Keratinocyte (primary cell): Measurements from ENCODE around the gene GPR26. TPM values are rescaled to one million over a fixed set of nuclear protein-coding genes. Genes with fewer than 3 reads are reported as not detected.

ENCODE experiments used
- DNase-seq: peaks from one replicate; pipeline ENCODE4 v3.0.0-alpha.2; 2011; ENCODE audit warnings: low read depth, missing footprints, low spot score
- FAIRE-seq: peaks from 2 replicates; lab custom pipeline; 2011; peaks lifted over from hg19 to GRCh38; lab: Jason Lieb, UNC
- H2AFZ ChIP-seq: 2 replicates; pipeline ENCODE4 v1.6.0; 2012; ENCODE audit warnings: low read length, control low read depth, inconsistent platforms; ENCODE audit not compliant: control insufficient read depth
- H3K27ac ChIP-seq: 2 replicates; pipeline ENCODE4 v1.5.1; 2011; ENCODE audit warnings: low read length; ENCODE audit not compliant: control insufficient read depth, insufficient read depth
- H3K27me3 ChIP-seq: 3 replicates; pipeline ENCODE4 v1.6.0; 2011; ENCODE audit warnings: low read length; ENCODE audit not compliant: control insufficient read depth, insufficient read depth; ENCODE audit errors: extremely low read depth
- H3K36me3 ChIP-seq, 2 experiments: 2 replicates in 1 of 2; 3 replicates in 1 of 2; pipeline ENCODE4 v1.5.1; 2011; ENCODE audit warnings: low read length in 2 of 2, mild to moderate bottlenecking in 1 of 2; ENCODE audit not compliant: control insufficient read depth in 2 of 2, insufficient read depth in 2 of 2; ENCODE audit errors: extremely low read depth in 1 of 2
- H3K4me1 ChIP-seq: 3 replicates; pipeline ENCODE4 v1.5.1; 2011; ENCODE audit warnings: low read length; ENCODE audit not compliant: control insufficient read depth, insufficient read depth; ENCODE audit errors: extremely low read depth
- H3K4me2 ChIP-seq: 3 replicates; pipeline ENCODE4 v1.6.0; 2011; ENCODE audit warnings: low read depth, low read length; ENCODE audit not compliant: control insufficient read depth, insufficient read depth; ENCODE audit errors: extremely low read depth
- H3K4me3 ChIP-seq, 3 experiments: fragments of 200-600 bp in 1 of 3; sonication (generic) in 1 of 3; 2 replicates in 2 of 3; 3 replicates in 1 of 3; pipeline ENCODE4 v1.5.1; 2011 to 2016; ENCODE audit warnings: low read length in 3 of 3, mild to moderate bottlenecking in 3 of 3, control low read depth in 2 of 3, inconsistent platforms in 1 of 3, low read depth in 1 of 3, mixed read lengths in 1 of 3, mixed run types in 1 of 3, moderate library complexity in 1 of 3; ENCODE audit not compliant: control insufficient read depth in 2 of 3, insufficient read depth in 2 of 3; ENCODE audit errors: extremely low read depth in 1 of 3
- H3K79me2 ChIP-seq: 2 replicates; pipeline ENCODE4 v1.6.0; 2012; ENCODE audit warnings: low read length; ENCODE audit not compliant: control insufficient read depth, insufficient read depth
- H3K9ac ChIP-seq: 3 replicates; pipeline ENCODE4 v1.6.0; 2011; ENCODE audit warnings: low read length; ENCODE audit not compliant: control insufficient read depth, insufficient read depth; ENCODE audit errors: extremely low read depth
- H3K9me1 ChIP-seq: 3 replicates; pipeline ENCODE4 v1.6.0; 2011; ENCODE audit warnings: low read length; ENCODE audit not compliant: control insufficient read depth, insufficient read depth; ENCODE audit errors: extremely low read depth
- H3K9me3 ChIP-seq: 2 replicates; pipeline ENCODE4 v1.5.1; 2012; ENCODE audit warnings: low read depth, low read length; ENCODE audit not compliant: control insufficient read depth
- H4K20me1 ChIP-seq: 3 replicates; pipeline ENCODE4 v1.6.0; 2011; ENCODE audit warnings: low read length; ENCODE audit not compliant: control insufficient read depth, insufficient read depth; ENCODE audit errors: extremely low read depth
- CTCF ChIP-seq, 3 experiments: IDR thresholded peaks in 1 of 3; conservative IDR thresholded peaks in 1 of 3; optimal IDR thresholded peaks in 1 of 3; 2 replicates in 2 of 3; 3 replicates in 1 of 3; pipeline versions ENCODE3 to v1.5.1; 2011; ENCODE audit warnings: low read length in 3 of 3, mild to moderate bottlenecking in 3 of 3, moderate library complexity in 2 of 3, control low read depth in 1 of 3, inconsistent platforms in 1 of 3; ENCODE audit not compliant: insufficient read depth in 2 of 3; ENCODE audit errors: extremely low read depth in 1 of 3
- EZH2 ChIP-seq: IDR thresholded peaks from one replicate; pipeline ENCODE4 v1.6.1; 2012; ENCODE audit warnings: inconsistent platforms, mild to moderate bottlenecking, low read length, moderate library complexity
- dilution Hi-C: fragments of 300-500 bp; cut with MboI; formaldehyde crosslinking; loops from one replicate; pipeline ENCODE4 v1.7.0; 2020; ENCODE audit warnings: low sequenced_read_pairs; ENCODE audit not compliant: extremely low pct_ligation_motif_present
- polyA plus RNA-seq, 5 experiments: library from polyadenylated mRNA; depleted of rRNA in 3 of 5; stranded (reverse) in 3 of 5; stranded (forward) in 1 of 5; unstranded in 1 of 5; fragments of >200 nt; gene quantifications; 1 replicate in 1 of 5; 2 replicates in 3 of 5; 3 replicates in 1 of 5; pipeline versions ENCODE4 v1.2.1 to v1.2.3, GENCODE V29; 2011 to 2012; ENCODE audit warnings: missing spikeins in 2 of 5, low read depth in 1 of 5, low replicate concordance in 1 of 5

The GPR26 gene
- polyA plus RNA-seq, 1 donor (not counting 4 experiments of a cell fraction or from before 2014, with no cell fraction given), result not detected

- H3K36me3 ChIP-seq, result no peaks in the 10 kb centered on the region
- H3K27ac ChIP-seq, result no peak overlapping the region
- no peak overlapping the region for H3K4me3 ChIP-seq
- no peaks in the 10 kb centered on the region for H3K9me3 ChIP-seq
- TF ChIP-seq CTCF (optimal IDR thresholded peaks at IDR 0.05 in 1 of 3, IDR thresholded peaks at IDR 0.05 in 1 of 3, conservative IDR thresholded peaks at IDR 0.05 in 1 of 3; ENCODE audit: extremely low read depth in 1 of 3, insufficient read depth in 2 of 3, low read length in 3 of 3) (no peak), EZH2 (no peak)
- FAIRE-seq (no peak), DNase-seq (no peak)
- no peaks in the 10 kb centered on the region for H3K9me1 ChIP-seq
- H3K4me2 ChIP-seq, result no peak overlapping the region
- no peak overlapping the region for H3K9ac ChIP-seq
- H3K27me3 ChIP-seq, result no peaks in the 10 kb centered on the region
- H3K4me1 ChIP-seq, result no peaks in the 10 kb centered on the region
- H3K79me2 ChIP-seq, result no peaks in the 10 kb centered on the region
- no peak overlapping the region for H2AFZ ChIP-seq
- dilution Hi-C loops, result no loop called here
- H4K20me1 ChIP-seq, result no peaks in the 10 kb centered on the region
Observed at GRCh38 chr10:123645016-123645415, 21.1 kb upstream of the GPR26 start.

GRCh38 chr10:123645615-123646014, 20.5 kb upstream of the GPR26 start:
- Histone ChIP-seq H3K27me3 (no peaks in the 10 kb centered on the region), H3K36me3 (no peaks in the 10 kb centered on the region)
- no peak for FAIRE-seq

More at GRCh38 chr10:123645615-123646014, 20.5 kb upstream of the GPR26 start:
- H3K4me2 ChIP-seq, result no peak overlapping the region
- H4K20me1 ChIP-seq, result no peaks in the 10 kb centered on the region
- H3K79me2 ChIP-seq, result no peaks in the 10 kb centered on the region
- no peaks in the 10 kb centered on the region for H3K9me3 ChIP-seq
- H3K4me3 ChIP-seq, result no peak overlapping the region
- no peak for DNase-seq
- H2AFZ ChIP-seq, result no peak overlapping the region
- H3K27ac ChIP-seq, result no peak overlapping the region
- dilution Hi-C loops, result no loop called here
- no peaks in the 10 kb centered on the region for H3K9me1 ChIP-seq
- TF ChIP-seq EZH2, result no peak
- no peak for TF ChIP-seq CTCF (optimal IDR thresholded peaks at IDR 0.05 in 1 of 3, IDR thresholded peaks at IDR 0.05 in 1 of 3, conservative IDR thresholded peaks at IDR 0.05 in 1 of 3; ENCODE audit: extremely low read depth in 1 of 3, insufficient read depth in 2 of 3, low read length in 3 of 3)
- no peaks in the 10 kb centered on the region for H3K4me1 ChIP-seq
- H3K9ac ChIP-seq, result no peak overlapping the region
